Activated T-helper 2 cell treated with anti-CD3 and anti-CD28 coated beads, Interferon-gamma antibody, Interleukin-2, Interleukin-4, amounts not matched to agents 10 μg/mL and 5 μg/mL and 100 μg/mL, durations not matched to agents 14 hours and 24 hours and 36 hours (primary cell): ENCODE data around the gene CHD2. TPM values are rescaled to one million over a fixed set of nuclear protein-coding genes. Genes with fewer than 3 reads are reported as not detected.

Experiments used
- DNase-seq: peaks from one replicate; pipeline ENCODE4 v3.0.0; 2021; ENCODE audit warnings: low spot score
- H3K27ac Mint-ChIP-seq: one replicate; pipeline ENCODE4 v1.8.0; 2021; ENCODE audit warnings: mixed read lengths
- H3K27me3 Mint-ChIP-seq: one replicate; pipeline ENCODE4 v1.8.0; 2021; ENCODE audit warnings: low read depth, mixed read lengths
- H3K36me3 Mint-ChIP-seq: one replicate; pipeline ENCODE4 v1.8.0; 2021; ENCODE audit warnings: low read depth, mixed read lengths
- H3K4me1 Mint-ChIP-seq: one replicate; pipeline ENCODE4 v1.8.0; 2021; ENCODE audit warnings: low read depth, mixed read lengths
- H3K4me3 Mint-ChIP-seq: one replicate; pipeline ENCODE4 v1.8.0; 2021; ENCODE audit warnings: low read depth, mild to moderate bottlenecking, moderate library complexity, mixed read lengths
- H3K9me3 Mint-ChIP-seq: one replicate; pipeline ENCODE4 v1.8.0; 2021; ENCODE audit warnings: mixed read lengths
- intact Hi-C: fragments of 100-400 bp; cut with micrococcal nuclease; formaldehyde crosslinking; loops from one replicate; pipeline ENCODE4 v1.15.1; 2023
- total RNA-seq: library from RNA; stranded (reverse); gene quantifications from 2 replicates; pipeline ENCODE4 v1.2.3, GENCODE V29; 2022

The CHD2 gene
- total RNA-seq, 1 donor from 2014 or later = 111 TPM

- DNase-seq = no peak
- intact Hi-C loops = no loop called here
- Mint-ChIP-seq H3K27ac (peak overlapping the region; percentile 22), H3K36me3 (peaks cover 89% of the 10 kb centered on the region), H3K27me3 (no peaks in the 10 kb centered on the region), H3K9me3 (no peaks in the 10 kb centered on the region), H3K4me1 (peaks cover 36% of the 10 kb centered on the region), H3K4me3 (no peak overlapping the region)
These were observed 30.0 kb downstream of the CHD2 start for GRCh38 chr15:92930054-92930621.

GRCh38 chr15:92930776-92931175 lies 30.7 kb downstream of the CHD2 start:
- Mint-ChIP-seq H3K27me3 (no peaks in the 10 kb centered on the region), H3K4me3 (no peak overlapping the region), H3K36me3 (peaks cover 89% of the 10 kb centered on the region), H3K9me3 (no peaks in the 10 kb centered on the region), H3K27ac (peak overlapping the region; percentile 31), H3K4me1 (peaks cover 39% of the 10 kb centered on the region)
- intact Hi-C loops = no loop called here
- no peak for DNase-seq

- Mint-ChIP-seq H3K9me3 (no peaks in the 10 kb centered on the region), H3K27me3 (no peaks in the 10 kb centered on the region), H3K27ac (peak overlapping the region; percentile 31), H3K4me1 (peaks cover 40% of the 10 kb centered on the region), H3K4me3 (no peak overlapping the region), H3K36me3 (peaks cover 81% of the 10 kb centered on the region)
- no peak for DNase-seq
- intact Hi-C loops = no loop called here
These were observed 33.0 kb downstream of the CHD2 start for GRCh38 chr15:92932946-92933649.

- no peaks in the 10 kb centered on the region for H3K9me3 Mint-ChIP-seq
- DNase-seq = no peak
- no peaks in the 10 kb centered on the region for H3K27me3 Mint-ChIP-seq
- H3K36me3 Mint-ChIP-seq = peaks cover 79% of the 10 kb centered on the region
- no peak overlapping the region for H3K27ac Mint-ChIP-seq
- H3K4me3 Mint-ChIP-seq = no peak overlapping the region
- H3K4me1 Mint-ChIP-seq = peaks cover 37% of the 10 kb centered on the region
- intact Hi-C loops = no loop called here
These were observed 33.7 kb downstream of the CHD2 start for GRCh38 chr15:92933831-92934230.

- intact Hi-C loops = no loop called here
- peak overlapping the region; percentile 47 for H3K27ac Mint-ChIP-seq
These were observed 34.6 kb downstream of the CHD2 start for GRCh38 chr15:92934716-92935115.

GRCh38 chr15:92936138-92936537 lies 36.0 kb downstream of the CHD2 start:
- no peaks in the 10 kb centered on the region for H3K27me3 Mint-ChIP-seq
- H3K27ac Mint-ChIP-seq = peak overlapping the region; percentile 12
- DNase-seq = no peak
- peaks cover 80% of the 10 kb centered on the region for H3K36me3 Mint-ChIP-seq
- no peaks in the 10 kb centered on the region for H3K9me3 Mint-ChIP-seq
- intact Hi-C loops = no loop called here
- H3K4me1 Mint-ChIP-seq = peaks cover 31% of the 10 kb centered on the region
- no peak overlapping the region for H3K4me3 Mint-ChIP-seq

More at GRCh38 chr15:92934716-92935115, 34.6 kb downstream of the CHD2 start:
- no peak for DNase-seq
- no peaks in the 10 kb centered on the region for H3K27me3 Mint-ChIP-seq
- no peaks in the 10 kb centered on the region for H3K9me3 Mint-ChIP-seq
- peaks cover 37% of the 10 kb centered on the region for H3K4me1 Mint-ChIP-seq
- H3K36me3 Mint-ChIP-seq = peaks cover 83% of the 10 kb centered on the region
- H3K4me3 Mint-ChIP-seq = no peak overlapping the region

GRCh38 chr15:92936693-92937092 lies 36.6 kb downstream of the CHD2 start:
- Mint-ChIP-seq H3K4me3 (no peak overlapping the region), H3K27ac (no peak overlapping the region), H3K9me3 (no peaks in the 10 kb centered on the region), H3K27me3 (no peaks in the 10 kb centered on the region), H3K36me3 (peaks cover 82% of the 10 kb centered on the region), H3K4me1 (peaks cover 33% of the 10 kb centered on the region)
- intact Hi-C loops = no loop called here
- no peak for DNase-seq

- Mint-ChIP-seq H3K27me3 (no peaks in the 10 kb centered on the region), H3K27ac (no peak overlapping the region), H3K36me3 (peaks cover 83% of the 10 kb centered on the region), H3K9me3 (no peaks in the 10 kb centered on the region), H3K4me3 (no peak overlapping the region), H3K4me1 (peaks cover 36% of the 10 kb centered on the region)
- intact Hi-C loops = no loop called here
- no peak for DNase-seq
These were observed 37.8 kb downstream of the CHD2 start for GRCh38 chr15:92937901-92938300.

GRCh38 chr15:92938387-92938786 lies 38.3 kb downstream of the CHD2 start:
- no peaks in the 10 kb centered on the region for H3K27me3 Mint-ChIP-seq
- intact Hi-C loops = no loop called here
- no peak for DNase-seq

GRCh38 chr15:92941668-92942067 lies 41.5 kb downstream of the CHD2 start:
- no peaks in the 10 kb centered on the region for H3K27me3 Mint-ChIP-seq
- H3K9me3 Mint-ChIP-seq = peaks cover 18% of the 10 kb centered on the region
- H3K4me1 Mint-ChIP-seq = peaks cover 15% of the 10 kb centered on the region
- peak overlapping the region; percentile 59 for H3K27ac Mint-ChIP-seq
- no peak for DNase-seq
- no peak overlapping the region for H3K4me3 Mint-ChIP-seq
- intact Hi-C loops = no loop called here
- peaks cover 89% of the 10 kb centered on the region for H3K36me3 Mint-ChIP-seq

More at GRCh38 chr15:92938387-92938786, 38.3 kb downstream of the CHD2 start:
- Mint-ChIP-seq H3K27ac (no peak overlapping the region), H3K4me1 (peaks cover 34% of the 10 kb centered on the region), H3K36me3 (peaks cover 85% of the 10 kb centered on the region), H3K4me3 (no peak overlapping the region), H3K9me3 (no peaks in the 10 kb centered on the region)

GRCh38 chr15:92942706-92943105 lies 42.6 kb downstream of the CHD2 start:
- no peak overlapping the region for H3K4me3 Mint-ChIP-seq
- intact Hi-C loops = no loop called here
- H3K27ac Mint-ChIP-seq = peak overlapping the region; percentile 25

GRCh38 chr15:92943581-92943980 lies 43.5 kb downstream of the CHD2 start:
- Mint-ChIP-seq H3K9me3 (peaks cover 36% of the 10 kb centered on the region), H3K4me3 (no peak overlapping the region), H3K27ac (no peak overlapping the region), H3K36me3 (peaks cover 95% of the 10 kb centered on the region), H3K27me3 (no peaks in the 10 kb centered on the region), H3K4me1 (peaks cover 6% of the 10 kb centered on the region)
- no peak for DNase-seq
- intact Hi-C loops = no loop called here

More at GRCh38 chr15:92942706-92943105, 42.6 kb downstream of the CHD2 start:
- no peak for DNase-seq
- no peaks in the 10 kb centered on the region for H3K27me3 Mint-ChIP-seq
- peaks cover 94% of the 10 kb centered on the region for H3K36me3 Mint-ChIP-seq
- peaks cover 9% of the 10 kb centered on the region for H3K4me1 Mint-ChIP-seq
- peaks cover 29% of the 10 kb centered on the region for H3K9me3 Mint-ChIP-seq

- intact Hi-C loops = no loop called here
- Mint-ChIP-seq H3K36me3 (peaks cover 97% of the 10 kb centered on the region), H3K27me3 (no peaks in the 10 kb centered on the region), H3K9me3 (peaks cover 51% of the 10 kb centered on the region), H3K4me1 (peaks cover 6% of the 10 kb centered on the region), H3K4me3 (no peak overlapping the region), H3K27ac (peak overlapping the region; percentile 18)
- no peak for DNase-seq
These were observed 44.9 kb downstream of the CHD2 start for GRCh38 chr15:92944946-92945521.
